ENCODE measurements around the gene INSIG2.

- no peak for TF ChIP-seq POLR2A (IDR thresholded peaks at IDR 0.05; ENCODE audit: low read length)
- no peak for TF ChIP-seq GATA1 (IDR thresholded peaks at IDR 0.05; ENCODE audit: low read depth, low read length)
Measured at GRCh38 chr2:118120401-118120780, 32.1 kb downstream of the INSIG2 start.

All from erythroblast (primary cell).